ENCODE results near the gene RAB8B.
"Not testable (repeated sequence)": the region's sequence is repeated elsewhere in the genome, so short reads cannot be mapped to it uniquely, and the experiment has no call there.

RAB8B gene

GRCh38 chr15:63186065-63186464 is 3.3 kb upstream of the RAB8B start:
- no peak for DNase-seq

- no peak for DNase-seq
These were observed 1.7 kb upstream of the RAB8B start for GRCh38 chr15:63187589-63188226.

- peak; percentile 71 for DNase-seq
These were observed 1.0 kb upstream of the RAB8B start for GRCh38 chr15:63188247-63188925.

GRCh38 chr15:63189941-63190768 is 749 bp downstream of the RAB8B start:
- DNase-seq = no peak

- no peak for DNase-seq
These were observed 1.6 kb downstream of the RAB8B start for GRCh38 chr15:63190769-63191649.

GRCh38 chr15:63191895-63192618 is 2.7 kb downstream of the RAB8B start:
- DNase-seq = peak; percentile 88

GRCh38 chr15:63192619-63193206 is 3.3 kb downstream of the RAB8B start:
- peak; percentile 73 for DNase-seq

GRCh38 chr15:63194302-63194701 is 4.9 kb downstream of the RAB8B start:
- no peak for DNase-seq

- no peak for DNase-seq
These were observed 5.6 kb downstream of the RAB8B start for GRCh38 chr15:63194880-63195568.

- no peak for DNase-seq
These were observed 6.2 kb downstream of the RAB8B start for GRCh38 chr15:63195569-63196015.

GRCh38 chr15:63196842-63197241 is 7.4 kb downstream of the RAB8B start:
- DNase-seq = no peak

GRCh38 chr15:63197626-63198025 is 8.2 kb downstream of the RAB8B start:
- DNase-seq = no peak

GRCh38 chr15:63198371-63199250 is 9.2 kb downstream of the RAB8B start:
- DNase-seq = peak; percentile 52

- no peak for DNase-seq
These were observed 11.3 kb downstream of the RAB8B start for GRCh38 chr15:63200464-63201249.

GRCh38 chr15:63202861-63203260 is 13.5 kb downstream of the RAB8B start:
- no peak for DNase-seq

- DNase-seq = peak; percentile 66
These were observed 14.2 kb downstream of the RAB8B start for GRCh38 chr15:63203451-63204090.

- no peak for DNase-seq
These were observed 16.7 kb downstream of the RAB8B start for GRCh38 chr15:63206079-63206478.

- not testable (repeated sequence) for DNase-seq
These were observed 19.4 kb downstream of the RAB8B start for GRCh38 chr15:63208824-63209223.
